Fibroblast of lung (primary cell): ENCODE data around the gene KRT2. TPM values are rescaled to one million over a fixed set of nuclear protein-coding genes. Genes with fewer than 3 reads are reported as not detected.

ENCODE experiments used
- DNase-seq, 2 donors: peaks; one replicate each; pipeline versions ENCODE4 v3.0.0 to v3.0.0-alpha.2; 2010; ENCODE audit warnings: low read depth in 2 of 2
- H2AFZ ChIP-seq: 2 replicates; pipeline ENCODE4 v1.5.1; 2012; ENCODE audit warnings: low read length, control low read depth, inconsistent platforms
- H3K27ac ChIP-seq: 2 replicates; pipeline ENCODE4 v1.5.1; 2011; ENCODE audit warnings: low read length, control low read depth; ENCODE audit not compliant: insufficient read depth
- H3K27me3 ChIP-seq: 2 replicates; pipeline ENCODE4 v1.5.1; 2011; ENCODE audit warnings: mild to moderate bottlenecking, low read length; ENCODE audit not compliant: control insufficient read depth, insufficient read depth
- H3K36me3 ChIP-seq: 2 replicates; pipeline ENCODE4 v1.5.1; 2011; ENCODE audit warnings: low read length; ENCODE audit not compliant: control insufficient read depth, insufficient read depth
- H3K4me1 ChIP-seq: 2 replicates; pipeline ENCODE4 v1.5.1; 2011; ENCODE audit warnings: low read length; ENCODE audit not compliant: control insufficient read depth, insufficient read depth; ENCODE audit errors: extremely low read depth
- H3K4me2 ChIP-seq: 2 replicates; pipeline ENCODE4 v1.5.1; 2011; ENCODE audit warnings: low read length, control low read depth; ENCODE audit not compliant: insufficient read depth; ENCODE audit errors: extremely low read depth
- H3K4me3 ChIP-seq, 4 experiments: fragments of 200-600 bp in 1 of 4; sonication (generic) in 1 of 4; replicated peaks in 1 of 4; 2 replicates each; pipeline ENCODE4 v1.5.1; 2011 to 2016; ENCODE audit warnings: low read length in 4 of 4, low read depth in 3 of 4, mild to moderate bottlenecking in 3 of 4, control low read depth in 2 of 4, inconsistent platforms in 1 of 4, mixed read lengths in 1 of 4; ENCODE audit not compliant: insufficient read depth in 1 of 4; ENCODE audit errors: control extremely low read depth in 1 of 4
- H3K79me2 ChIP-seq: 2 replicates; pipeline ENCODE4 v1.5.1; 2012; ENCODE audit warnings: mild to moderate bottlenecking, low read length, inconsistent platforms; ENCODE audit not compliant: control insufficient read depth, insufficient read depth
- H3K9ac ChIP-seq: 2 replicates; pipeline ENCODE4 v1.5.1; 2011; ENCODE audit warnings: mild to moderate bottlenecking, low read length, control low read depth; ENCODE audit not compliant: insufficient read depth
- H3K9me3 ChIP-seq: 2 replicates; pipeline ENCODE4 v1.5.1; 2012; ENCODE audit warnings: low read depth, low read length; ENCODE audit not compliant: control insufficient read depth, insufficient read depth
- H4K20me1 ChIP-seq: 2 replicates; pipeline ENCODE4 v1.5.1; 2011; ENCODE audit warnings: low read length; ENCODE audit not compliant: control insufficient read depth, insufficient read depth; ENCODE audit errors: extremely low read depth
- EZH2 ChIP-seq: IDR thresholded peaks from 2 replicates; pipeline ENCODE4 v1.5.1; 2012; ENCODE audit warnings: low read length, control low read depth, mild to moderate bottlenecking; ENCODE audit errors: missing control alignments
- polyA plus RNA-seq, 2 donors: library from polyadenylated mRNA; depleted of rRNA in 1 of 2; stranded (reverse) in 1 of 2; unstranded in 1 of 2; fragments of >200 nt; gene quantifications; 2 replicates each; pipeline ENCODE4 v1.2.1, GENCODE V29; 2011 to 2012; ENCODE audit warnings: missing spikeins in 1 of 2
- total RNA-seq: library from RNA; depleted of rRNA; stranded (reverse); fragments of >200 nt; gene quantifications from 2 replicates; pipeline ENCODE4 v1.2.1, GENCODE V29; 2014
- TF ChIP-seq, protein P1 (sequence below), 2 donors: IDR thresholded peaks in 1 of 2; conservative IDR thresholded peaks in 1 of 2; 1 replicate in 1 of 2; 2 replicates in 1 of 2; pipeline ENCODE4 v1.5.1; 2011 to 2012; ENCODE audit warnings: low read length in 2 of 2, control low read depth in 1 of 2, inconsistent platforms in 1 of 2, low read depth in 1 of 2, mild to moderate bottlenecking in 1 of 2

The KRT2 gene
- total and polyA plus RNA-seq, 2 donors (not counting 1 experiment from before 2014, with no cell fraction given), result not detected

- Histone ChIP-seq H3K4me2 (no peak overlapping the region), H3K4me1 (no peaks in the 10 kb centered on the region), H2AFZ (no peak overlapping the region), H3K27me3 (peaks cover 3% of the 10 kb centered on the region), H3K9me3 (no peaks in the 10 kb centered on the region), H3K79me2 (no peaks in the 10 kb centered on the region), H3K4me3 (no peak overlapping the region), H3K36me3 (no peaks in the 10 kb centered on the region), H3K9ac (no peak overlapping the region), H3K27ac (no peak overlapping the region), H4K20me1 (no peaks in the 10 kb centered on the region)
- no peak for TF ChIP-seq EZH2
- TF ChIP-seq, protein P1, sequence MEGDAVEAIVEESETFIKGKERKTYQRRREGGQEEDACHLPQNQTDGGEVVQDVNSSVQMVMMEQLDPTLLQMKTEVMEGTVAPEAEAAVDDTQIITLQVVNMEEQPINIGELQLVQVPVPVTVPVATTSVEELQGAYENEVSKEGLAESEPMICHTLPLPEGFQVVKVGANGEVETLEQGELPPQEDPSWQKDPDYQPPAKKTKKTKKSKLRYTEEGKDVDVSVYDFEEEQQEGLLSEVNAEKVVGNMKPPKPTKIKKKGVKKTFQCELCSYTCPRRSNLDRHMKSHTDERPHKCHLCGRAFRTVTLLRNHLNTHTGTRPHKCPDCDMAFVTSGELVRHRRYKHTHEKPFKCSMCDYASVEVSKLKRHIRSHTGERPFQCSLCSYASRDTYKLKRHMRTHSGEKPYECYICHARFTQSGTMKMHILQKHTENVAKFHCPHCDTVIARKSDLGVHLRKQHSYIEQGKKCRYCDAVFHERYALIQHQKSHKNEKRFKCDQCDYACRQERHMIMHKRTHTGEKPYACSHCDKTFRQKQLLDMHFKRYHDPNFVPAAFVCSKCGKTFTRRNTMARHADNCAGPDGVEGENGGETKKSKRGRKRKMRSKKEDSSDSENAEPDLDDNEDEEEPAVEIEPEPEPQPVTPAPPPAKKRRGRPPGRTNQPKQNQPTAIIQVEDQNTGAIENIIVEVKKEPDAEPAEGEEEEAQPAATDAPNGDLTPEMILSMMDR (conservative IDR thresholded peaks at IDR 0.05 in 1 of 2, IDR thresholded peaks at IDR 0.05 in 1 of 2; ENCODE audit: low read depth in 1 of 2, low read length in 2 of 2), result no peak
- no peak for DNase-seq
These were observed 4.4 kb downstream of the KRT2 start for GRCh38 chr12:52647601-52648000.

DNA sequence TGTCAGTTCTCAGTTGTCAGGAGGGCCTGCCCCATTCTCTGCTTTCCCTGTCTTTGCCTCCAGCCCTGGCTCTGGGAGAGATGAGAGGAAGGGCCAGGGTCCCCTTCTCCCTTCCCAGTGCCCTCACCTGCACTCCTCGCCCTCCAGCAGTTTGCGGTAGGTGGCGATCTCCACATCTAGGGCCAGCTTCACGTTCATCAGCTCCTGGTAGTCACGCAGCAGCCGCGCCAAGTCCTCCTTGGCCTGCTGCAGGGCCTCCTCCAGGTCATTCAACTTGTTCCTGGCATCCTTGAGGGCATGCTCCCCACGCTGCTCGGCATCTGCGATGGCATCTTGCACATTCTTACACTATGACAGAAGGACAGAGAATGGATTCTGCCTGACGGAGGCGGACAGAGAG lies 5.4 kb downstream of the KRT2 start:
- Histone ChIP-seq H3K4me1 (no peaks in the 10 kb centered on the region), H3K4me2 (no peak overlapping the region), H3K9me3 (no peaks in the 10 kb centered on the region), H3K9ac (no peak overlapping the region), H3K79me2 (no peaks in the 10 kb centered on the region), H3K4me3 (no peak overlapping the region), H2AFZ (no peak overlapping the region), H4K20me1 (no peaks in the 10 kb centered on the region), H3K36me3 (no peaks in the 10 kb centered on the region), H3K27me3 (peaks cover 3% of the 10 kb centered on the region), H3K27ac (no peak overlapping the region)
- no peak for DNase-seq
- no peak for TF ChIP-seq EZH2
- TF ChIP-seq, protein P1 (conservative IDR thresholded peaks at IDR 0.05 in 1 of 2, IDR thresholded peaks at IDR 0.05 in 1 of 2; ENCODE audit: low read depth in 1 of 2, low read length in 2 of 2), result no peak

DNA sequence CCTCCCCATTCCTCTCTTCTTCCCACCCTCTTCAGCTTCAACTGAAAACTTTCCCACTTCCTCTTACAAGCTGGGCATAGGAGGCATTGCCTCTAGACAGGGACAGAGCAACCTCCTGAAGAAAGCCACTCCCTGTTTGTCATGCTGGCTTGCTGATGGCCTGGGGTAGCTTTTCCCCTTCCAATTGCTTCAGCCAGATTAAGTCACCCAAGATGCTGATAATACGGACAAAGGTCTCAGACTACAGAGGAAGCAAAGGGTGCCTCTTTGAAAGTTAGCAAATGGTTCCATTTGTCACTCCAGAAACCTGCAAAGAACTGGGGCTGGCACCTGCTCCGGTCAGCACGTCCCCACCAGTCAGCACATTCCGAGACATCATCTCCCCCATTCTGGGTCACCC lies 6.0 kb downstream of the KRT2 start:
- H3K9me3 ChIP-seq, result no peaks in the 10 kb centered on the region
- no peak for TF ChIP-seq EZH2
- TF ChIP-seq, protein P1 (conservative IDR thresholded peaks at IDR 0.05 in 1 of 2, IDR thresholded peaks at IDR 0.05 in 1 of 2; ENCODE audit: low read depth in 1 of 2, low read length in 2 of 2), result no peak
- H3K27ac ChIP-seq, result no peak overlapping the region
- no peak overlapping the region for H3K9ac ChIP-seq
- no peak overlapping the region for H3K4me2 ChIP-seq
- no peaks in the 10 kb centered on the region for H4K20me1 ChIP-seq
- DNase-seq, result no peak
- H3K4me1 ChIP-seq, result no peaks in the 10 kb centered on the region
- H3K27me3 ChIP-seq, result peaks cover 3% of the 10 kb centered on the region
- H3K79me2 ChIP-seq, result no peaks in the 10 kb centered on the region
- H2AFZ ChIP-seq, result no peak overlapping the region
- H3K36me3 ChIP-seq, result no peaks in the 10 kb centered on the region
- H3K4me3 ChIP-seq, result no peak overlapping the region
